GM18505 (cell line): ENCODE data around the gene WDFY2.

Source experiments
- ATAC-seq: cut with Tn5 transposase; IDR thresholded peaks from one replicate; pipeline ENCODE4 v1.9.1; 2021; ENCODE audit not compliant: unreplicated experiment
- POLR2A ChIP-seq: IDR thresholded peaks from 4 replicates; pipeline ENCODE4 v1.6.1; 2011; ENCODE audit warnings: borderline replicate concordance; ENCODE audit not compliant: insufficient read depth, insufficient read length; ENCODE audit errors: extremely low read depth

Gene WDFY2

GRCh38 chr13:51724721-51725120 is 140.5 kb downstream of the WDFY2 start:
- no peak for ATAC-seq
- no peak for TF ChIP-seq POLR2A

GRCh38 chr13:51726446-51727193 is 142.4 kb downstream of the WDFY2 start:
- ATAC-seq = no peak
- no peak for TF ChIP-seq POLR2A

- no peak for ATAC-seq
These were observed 143.5 kb downstream of the WDFY2 start for GRCh38 chr13:51727634-51728274.

GRCh38 chr13:51728275-51728673 is 144.0 kb downstream of the WDFY2 start:
- no peak for ATAC-seq
- no peak for TF ChIP-seq POLR2A

More at GRCh38 chr13:51727634-51728274, 143.5 kb downstream of the WDFY2 start:
- TF ChIP-seq POLR2A = no peak

- no peak for TF ChIP-seq POLR2A
- ATAC-seq = no peak
These were observed 144.7 kb downstream of the WDFY2 start for GRCh38 chr13:51728972-51729371.

DNA sequence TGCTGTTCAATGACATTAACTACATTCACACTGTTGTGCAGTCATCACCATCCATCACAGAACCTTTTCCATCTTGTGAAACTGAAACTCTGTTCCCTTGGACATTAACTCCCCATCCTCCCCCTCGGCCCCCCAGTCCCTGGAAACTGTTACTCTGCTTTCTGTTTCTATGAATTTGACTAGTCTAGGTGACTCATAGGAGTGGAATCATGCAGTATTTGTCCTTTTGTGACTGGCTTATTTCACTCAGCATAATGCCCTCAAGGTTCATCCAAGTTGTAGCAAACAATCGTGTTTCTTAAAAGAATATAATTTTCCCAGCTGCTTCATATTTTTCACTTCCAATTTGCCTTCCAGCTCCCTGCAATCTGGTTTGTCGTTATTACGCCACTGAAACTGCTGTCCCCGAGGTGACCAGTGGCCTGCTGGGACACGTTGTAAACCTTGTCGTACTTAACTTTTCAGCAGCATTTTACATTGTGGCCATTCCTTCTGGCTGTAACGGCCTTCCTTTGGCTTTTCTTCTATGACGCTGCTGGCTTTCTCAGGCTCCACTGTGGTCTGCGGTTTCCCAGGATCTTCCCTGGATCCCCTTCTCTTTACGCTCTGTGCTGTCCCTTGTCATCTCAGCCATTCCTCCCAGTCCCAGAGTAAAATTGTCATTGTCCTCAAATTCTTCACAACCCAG is 145.7 kb downstream of the WDFY2 start:
- TF ChIP-seq POLR2A = no peak
- ATAC-seq = no peak

DNA sequence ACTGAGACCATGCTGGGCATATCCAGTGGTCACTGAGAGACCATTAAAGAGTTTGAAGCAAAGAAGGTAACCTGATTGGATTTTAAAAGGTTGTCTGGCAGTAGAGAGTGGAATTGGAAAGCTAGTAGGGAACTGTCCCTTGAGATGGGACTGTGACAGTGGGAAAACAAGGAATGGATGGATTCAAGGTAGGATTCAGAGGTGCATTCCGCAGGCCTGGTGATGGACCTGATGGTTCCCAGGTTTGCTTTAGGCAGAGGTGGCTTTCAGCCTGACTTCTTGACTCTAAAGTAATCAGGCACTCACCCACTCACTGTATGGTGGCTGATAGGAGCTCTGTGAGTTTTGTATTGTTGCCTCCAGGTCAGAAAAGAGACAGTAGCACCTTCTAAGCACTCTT is 146.7 kb downstream of the WDFY2 start:
- TF ChIP-seq POLR2A = no peak
- no peak for ATAC-seq

- TF ChIP-seq POLR2A = no peak
- ATAC-seq = no peak
These were observed 147.5 kb downstream of the WDFY2 start for GRCh38 chr13:51731759-51732158.

DNA sequence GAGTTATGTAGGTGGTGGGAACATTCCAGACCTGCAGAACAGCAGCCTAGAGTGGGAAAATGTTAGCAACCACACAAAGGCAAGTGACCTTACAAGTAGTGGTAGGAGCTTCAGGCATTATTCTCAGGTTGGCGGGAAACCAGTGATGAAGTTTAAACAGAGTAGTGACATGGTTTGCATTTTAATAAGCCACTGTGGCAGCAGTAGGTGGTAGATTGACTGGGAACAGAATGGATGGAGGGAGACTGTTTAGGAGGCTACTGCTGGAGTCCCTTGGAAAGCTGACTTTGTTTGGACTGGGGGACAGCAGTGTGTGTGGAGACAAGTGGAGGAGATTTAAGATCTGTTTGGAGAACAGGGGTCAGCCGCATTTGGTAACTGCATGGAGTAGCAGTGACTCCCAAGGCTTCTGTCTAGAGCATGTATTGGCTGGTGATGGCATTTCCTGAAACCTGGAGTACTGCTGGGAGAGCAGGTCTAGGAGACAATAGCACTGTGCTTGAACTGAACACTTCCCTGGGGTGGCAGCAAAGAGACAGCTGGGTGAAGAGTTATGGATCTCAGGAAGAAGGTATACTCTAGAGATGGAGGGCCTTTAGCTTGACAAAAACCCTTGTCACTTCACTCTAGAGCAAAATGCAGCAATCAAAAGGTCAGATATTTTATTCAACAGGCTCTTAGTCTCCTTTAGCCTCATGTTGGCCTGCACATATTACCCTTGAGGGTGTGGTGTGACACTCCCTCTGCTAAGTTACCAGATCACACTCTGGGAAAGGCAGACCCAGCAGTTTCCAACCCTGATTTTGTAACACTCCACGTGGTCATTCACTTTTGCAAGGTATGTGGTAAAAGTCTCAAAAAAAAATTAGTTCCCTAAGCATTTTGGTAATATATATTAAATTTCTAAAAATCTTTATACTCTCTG is 149.4 kb downstream of the WDFY2 start:
- ATAC-seq = no peak

DNA sequence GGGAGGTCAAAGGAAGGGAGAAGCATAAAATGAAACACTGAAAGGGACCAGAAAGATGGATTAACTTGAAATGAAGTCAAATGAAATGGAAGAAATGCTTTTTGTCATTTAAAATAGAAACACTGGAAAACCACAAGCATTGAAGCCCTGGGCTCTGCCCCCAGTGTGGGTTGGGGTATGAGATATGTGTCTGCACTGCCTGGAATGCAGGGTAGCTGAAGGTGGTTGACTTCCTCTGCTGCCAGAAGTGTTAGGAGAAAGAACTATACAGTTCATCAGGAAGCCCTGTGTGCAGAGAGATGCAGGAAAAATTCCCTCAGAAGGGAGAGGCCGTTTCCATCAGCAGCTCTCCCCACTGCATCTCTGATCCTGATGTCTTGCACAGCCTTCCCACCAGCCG is 150.5 kb downstream of the WDFY2 start:
- ATAC-seq = no peak
- TF ChIP-seq POLR2A = no peak

More for the DNA sequence above, 149.4 kb downstream of the WDFY2 start:
- no peak for TF ChIP-seq POLR2A

GRCh38 chr13:51737609-51738008 is 153.3 kb downstream of the WDFY2 start:
- ATAC-seq = no peak
- TF ChIP-seq POLR2A = no peak

- ATAC-seq = no peak
- TF ChIP-seq POLR2A = no peak
These were observed 154.1 kb downstream of the WDFY2 start for GRCh38 chr13:51738226-51738905.
